Peyer's patch (tissue), 4 donors: Measurements from ENCODE around the gene PNPLA3.

Experiments used
- POLR2A ChIP-seq, 2 donors: fragments of 450-650 bp; IDR thresholded peaks; one replicate each; pipeline ENCODE4 v1.5.1; 2017; ENCODE audit warnings: antibody characterized with exemption in 2 of 2, mild to moderate bottlenecking in 2 of 2, moderate library complexity in 2 of 2
- TF ChIP-seq, protein P1 (sequence below), 6 experiments: fragments of 450-650 bp in 4 of 6; fragments of 200-600 bp in 2 of 6; sonication (generic) in 1 of 6; IDR thresholded peaks; one replicate each; pipeline ENCODE4 v1.5.1; 2017 to 2019; ENCODE audit warnings: antibody characterized with exemption in 6 of 6, mild to moderate bottlenecking in 3 of 6, moderate library complexity in 1 of 6

GRCh38 chr22:43955040-43955882, 31.7 kb downstream of the PNPLA3 start, which contains the start of gene SAMM50:
- peak; percentile 63 to 68 for TF ChIP-seq POLR2A (IDR thresholded peaks at IDR 0.05)
- TF ChIP-seq, protein P1, sequence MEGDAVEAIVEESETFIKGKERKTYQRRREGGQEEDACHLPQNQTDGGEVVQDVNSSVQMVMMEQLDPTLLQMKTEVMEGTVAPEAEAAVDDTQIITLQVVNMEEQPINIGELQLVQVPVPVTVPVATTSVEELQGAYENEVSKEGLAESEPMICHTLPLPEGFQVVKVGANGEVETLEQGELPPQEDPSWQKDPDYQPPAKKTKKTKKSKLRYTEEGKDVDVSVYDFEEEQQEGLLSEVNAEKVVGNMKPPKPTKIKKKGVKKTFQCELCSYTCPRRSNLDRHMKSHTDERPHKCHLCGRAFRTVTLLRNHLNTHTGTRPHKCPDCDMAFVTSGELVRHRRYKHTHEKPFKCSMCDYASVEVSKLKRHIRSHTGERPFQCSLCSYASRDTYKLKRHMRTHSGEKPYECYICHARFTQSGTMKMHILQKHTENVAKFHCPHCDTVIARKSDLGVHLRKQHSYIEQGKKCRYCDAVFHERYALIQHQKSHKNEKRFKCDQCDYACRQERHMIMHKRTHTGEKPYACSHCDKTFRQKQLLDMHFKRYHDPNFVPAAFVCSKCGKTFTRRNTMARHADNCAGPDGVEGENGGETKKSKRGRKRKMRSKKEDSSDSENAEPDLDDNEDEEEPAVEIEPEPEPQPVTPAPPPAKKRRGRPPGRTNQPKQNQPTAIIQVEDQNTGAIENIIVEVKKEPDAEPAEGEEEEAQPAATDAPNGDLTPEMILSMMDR (IDR thresholded peaks at IDR 0.05) = peak in 1 of 6 experiments; percentile 3
